HK-2 (cell line): ENCODE measurements around the gene PCNT.

Experiments
- DNase-seq: peaks from one replicate; pipeline ENCODE4 v3.0.0-alpha.2; 2018; ENCODE audit not compliant: unreplicated experiment

The PCNT gene

GRCh38 chr21:46329796-46330195 is 5.8 kb downstream of the PCNT start:
- no peak for DNase-seq

- no peak for DNase-seq
Observed at GRCh38 chr21:46334351-46335140, 10.6 kb downstream of the PCNT start.

DNA sequence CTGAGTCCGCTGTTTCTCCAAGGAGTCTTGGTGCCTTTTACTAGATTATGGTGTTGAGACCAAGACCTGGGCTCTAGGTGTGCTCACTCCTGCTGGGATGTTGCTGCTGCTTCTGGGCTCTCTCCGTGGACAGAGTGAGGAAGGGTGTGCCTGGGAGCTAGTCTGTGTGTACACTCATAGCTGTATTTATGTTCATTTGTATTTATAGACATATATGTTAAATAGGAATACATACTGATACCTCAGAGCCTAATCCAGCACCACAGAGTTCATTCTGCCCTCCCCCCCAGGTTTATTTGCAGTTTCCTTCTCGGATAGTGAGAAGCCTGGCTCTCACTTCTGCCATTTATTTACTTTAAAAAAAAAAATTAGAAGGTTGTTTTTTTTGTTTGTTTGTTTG is 12.6 kb downstream of the PCNT start:
- DNase-seq, result no peak

DNA sequence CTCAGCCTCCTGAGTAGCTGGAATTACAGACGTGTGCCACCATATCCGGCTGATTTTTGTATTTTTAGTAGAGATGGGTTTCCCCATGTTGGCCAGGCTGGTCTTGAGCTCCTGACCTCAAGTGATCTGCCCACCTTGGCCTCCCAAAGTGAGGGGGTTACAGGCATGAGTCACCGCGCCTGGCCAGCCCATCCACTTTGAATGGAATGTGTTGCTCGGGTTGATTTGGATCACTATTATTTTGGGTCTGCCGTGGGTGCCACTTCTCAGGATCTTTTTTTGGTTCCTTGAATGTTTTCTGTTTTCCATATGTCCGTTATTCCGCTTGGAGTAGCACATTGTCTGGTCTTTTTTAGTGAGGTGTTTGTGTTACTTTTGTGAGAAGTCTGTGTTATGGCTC is 17.0 kb downstream of the PCNT start:
- DNase-seq, result no peak

- DNase-seq, result no peak
Observed at GRCh38 chr21:46344219-46344915, 20.4 kb downstream of the PCNT start.

DNA sequence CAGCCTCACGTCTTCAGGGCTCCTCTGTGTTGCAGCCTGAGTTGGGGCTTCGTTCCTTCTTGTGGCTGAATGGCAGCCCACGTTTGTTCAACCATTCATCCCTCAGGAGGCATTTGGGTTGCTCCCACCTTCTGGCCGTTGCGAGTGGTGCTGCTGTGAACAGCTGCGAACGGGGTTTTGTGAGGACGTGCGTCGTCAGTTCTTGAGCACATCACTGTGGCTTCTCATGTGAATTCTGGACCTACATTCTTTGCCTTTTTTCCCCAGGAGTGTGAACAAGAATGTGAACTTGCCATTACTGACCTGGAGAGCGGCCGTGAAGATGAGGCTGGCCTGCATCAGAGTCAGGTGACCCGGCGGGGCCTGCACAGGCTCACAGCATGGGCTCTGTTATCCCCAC is 21.9 kb downstream of the PCNT start:
- DNase-seq, result no peak

DNA sequence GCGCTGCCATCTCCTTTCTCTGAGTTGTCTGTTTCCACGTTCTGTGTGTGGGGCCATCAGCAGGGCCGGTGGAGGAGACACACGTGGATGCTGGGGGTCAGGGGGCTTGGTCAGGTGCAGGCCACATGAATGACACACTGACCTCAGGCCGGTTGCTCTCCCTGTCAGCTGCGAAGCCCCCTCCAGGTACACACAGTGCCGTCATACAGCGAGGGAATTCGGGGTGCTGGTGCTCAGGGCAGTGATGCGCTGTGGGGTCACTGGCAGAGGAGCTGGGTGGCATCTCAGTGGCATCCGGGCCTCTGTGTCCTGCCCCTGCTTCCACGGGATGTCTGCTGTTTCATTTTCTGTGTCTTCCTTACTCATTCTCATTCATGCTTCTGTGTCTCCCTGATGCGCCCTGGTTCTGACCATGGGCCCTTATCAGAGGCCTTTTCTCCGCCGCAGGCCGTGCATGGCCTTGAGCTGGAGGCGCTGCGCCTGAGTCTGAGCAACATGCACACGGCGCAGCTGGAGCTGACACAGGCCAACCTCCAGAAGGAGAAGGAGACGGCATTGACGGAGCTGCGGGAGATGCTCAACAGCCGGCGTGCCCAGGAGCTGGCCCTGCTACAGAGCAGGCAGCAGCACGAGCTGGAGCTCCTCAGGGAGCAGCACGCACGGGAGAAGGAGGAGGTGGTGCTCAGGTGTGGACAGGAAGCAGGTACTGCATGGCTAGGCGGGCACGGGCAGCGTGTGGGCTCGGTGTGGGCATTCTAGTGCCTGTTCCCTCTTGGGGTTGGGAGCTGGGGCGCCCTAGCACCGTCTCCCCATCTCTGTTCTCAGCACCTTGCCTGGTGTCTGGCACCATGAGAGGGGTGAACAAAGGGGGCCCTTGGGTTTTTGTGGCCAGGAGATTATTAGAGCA is 22.6 kb downstream of the PCNT start:
- no peak for DNase-seq

GRCh38 chr21:46347203-46347550 is 23.2 kb downstream of the PCNT start:
- DNase-seq, result no peak

DNA sequence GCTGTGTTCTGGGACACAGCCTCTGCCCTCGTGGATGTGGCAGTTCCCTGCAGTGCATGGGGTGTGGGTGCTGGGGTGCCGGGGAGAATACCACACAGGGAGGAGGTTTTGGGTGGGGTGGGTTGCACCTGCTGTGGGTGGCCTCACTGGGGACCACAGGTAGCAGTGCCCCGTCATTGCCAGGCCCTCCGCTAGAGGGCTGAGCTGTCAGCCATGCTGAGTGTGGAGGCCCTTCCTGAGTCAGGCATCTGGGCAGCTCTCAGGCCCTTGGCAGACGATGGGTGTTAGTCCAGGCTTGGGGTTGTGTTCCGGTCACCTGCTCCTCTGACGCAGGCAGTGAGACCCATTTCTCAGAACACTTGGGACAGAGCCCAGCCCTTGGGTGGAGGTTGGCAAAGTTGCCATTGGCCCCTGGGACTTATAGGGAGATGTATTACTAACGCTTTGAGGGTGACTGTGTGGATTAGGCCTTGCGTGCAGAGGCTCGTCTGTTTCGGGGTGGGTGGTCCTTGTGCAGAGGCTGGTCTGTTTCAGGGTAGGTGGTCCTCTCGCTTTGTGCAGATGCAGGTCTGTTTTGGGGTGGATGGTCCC is 23.9 kb downstream of the PCNT start:
- DNase-seq, result no peak

DNA sequence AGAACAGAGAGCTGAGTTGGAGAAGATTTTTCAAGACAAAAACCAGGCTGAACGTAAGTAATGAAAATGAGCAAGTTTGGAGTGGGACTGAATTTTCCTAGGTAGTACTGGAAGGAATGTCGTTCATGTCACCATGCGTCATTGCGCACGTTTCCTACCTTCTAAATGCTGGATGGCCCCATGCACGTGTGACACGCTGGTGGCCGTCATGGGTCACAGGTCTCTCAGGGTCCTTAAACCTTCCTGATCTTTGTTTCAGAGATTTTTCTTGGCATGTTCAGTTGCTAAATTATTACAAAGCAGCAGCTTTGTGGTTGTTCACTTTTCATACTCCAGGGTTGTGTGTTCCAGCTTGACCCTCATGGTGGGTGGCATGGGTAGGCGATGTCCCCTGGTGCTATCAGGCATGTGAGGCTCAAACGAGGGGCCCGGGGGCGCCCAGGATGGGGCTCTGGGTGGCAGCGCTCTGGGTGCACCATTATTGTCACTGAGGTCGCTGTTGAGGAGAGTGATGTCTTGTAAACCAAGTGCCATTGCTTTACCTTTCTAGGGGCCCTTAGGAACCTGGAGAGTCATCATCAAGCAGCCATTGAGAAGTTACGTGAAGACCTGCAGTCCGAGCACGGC is 25.3 kb downstream of the PCNT start:
- no peak for DNase-seq

DNA sequence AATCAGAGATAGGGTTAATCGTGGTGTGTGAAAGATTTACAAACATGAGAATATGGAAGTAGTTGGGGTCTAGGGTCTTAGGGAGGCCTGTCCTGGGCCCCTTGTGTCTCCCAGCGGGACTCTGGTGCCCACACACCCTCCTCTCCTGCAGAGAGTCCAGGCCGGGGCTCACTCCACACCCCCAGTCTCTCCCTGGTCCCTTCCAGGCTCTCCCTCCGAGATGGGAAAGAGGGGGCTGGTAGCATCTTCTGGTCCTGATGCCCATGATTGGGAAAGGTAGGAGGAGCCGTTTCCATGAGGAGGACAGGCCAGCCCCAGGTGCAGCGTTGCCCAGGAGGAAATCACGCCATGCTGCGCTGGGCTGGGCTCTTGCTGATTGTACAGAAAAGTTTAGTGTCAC is 26.6 kb downstream of the PCNT start:
- DNase-seq, result no peak

- DNase-seq, result no peak
Observed at GRCh38 chr21:46350981-46351380, 27.0 kb downstream of the PCNT start.

GRCh38 chr21:46351476-46352163 is 27.7 kb downstream of the PCNT start:
- DNase-seq, result no peak

DNA sequence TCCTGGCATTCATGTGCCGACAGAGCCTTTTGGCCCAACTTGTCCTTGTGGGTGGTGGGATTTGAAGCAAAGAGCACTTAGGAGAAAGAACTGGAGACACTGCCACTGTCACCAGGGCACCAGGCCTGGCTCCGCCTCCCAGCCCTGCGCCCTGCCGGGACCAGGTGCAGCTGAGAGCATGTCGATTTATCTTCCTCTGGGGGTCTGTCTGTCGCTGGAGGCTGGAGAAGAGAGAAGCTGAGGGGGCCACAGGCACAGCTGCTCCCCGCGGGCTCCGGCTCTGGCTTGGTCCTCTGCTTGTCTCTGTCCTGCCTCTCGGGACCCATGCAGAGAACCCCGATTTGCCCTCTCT is 28.2 kb downstream of the PCNT start:
- DNase-seq, result no peak

DNA sequence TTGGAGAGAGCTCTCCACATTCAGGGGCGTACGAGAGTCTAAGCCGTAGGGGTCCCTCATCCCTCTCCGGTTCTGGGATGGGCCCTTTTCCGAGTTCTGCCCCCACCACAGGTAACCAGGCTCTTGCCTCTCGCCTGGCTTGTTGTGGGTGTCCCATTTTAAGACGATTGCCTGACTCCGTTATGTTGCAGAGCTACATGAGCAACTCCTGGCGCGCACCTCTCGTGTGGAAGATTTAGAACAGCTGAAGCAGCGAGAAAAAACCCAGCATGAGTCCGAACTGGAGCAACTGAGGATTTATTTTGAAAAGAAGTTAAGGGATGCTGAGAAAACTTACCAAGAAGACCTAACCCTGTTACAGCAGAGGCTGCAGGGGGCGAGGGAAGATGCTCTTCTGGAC is 29.0 kb downstream of the PCNT start:
- DNase-seq, result no peak

DNA sequence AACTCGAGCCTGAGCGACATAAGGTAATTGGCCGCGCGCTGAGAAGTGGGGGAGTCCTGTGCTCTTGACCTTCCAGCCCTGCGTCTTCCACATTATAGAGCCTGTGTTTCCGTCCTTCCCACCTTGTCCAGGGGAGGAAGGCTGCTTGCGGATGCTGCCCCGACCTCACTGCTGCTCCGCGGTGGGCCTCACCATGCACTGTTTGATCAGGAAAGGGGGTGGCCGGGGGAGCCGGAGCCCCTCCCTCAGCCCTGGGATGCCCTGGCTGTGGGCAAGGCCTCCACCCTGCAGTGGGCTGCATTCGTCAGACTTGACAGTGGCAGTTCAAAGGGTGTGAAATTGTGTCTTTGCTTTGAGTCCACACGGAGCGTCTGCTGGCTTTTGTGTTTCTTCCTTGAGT is 30.1 kb downstream of the PCNT start:
- DNase-seq, result no peak

- DNase-seq, result no peak
Observed at GRCh38 chr21:46354518-46354917, 30.6 kb downstream of the PCNT start.

DNA sequence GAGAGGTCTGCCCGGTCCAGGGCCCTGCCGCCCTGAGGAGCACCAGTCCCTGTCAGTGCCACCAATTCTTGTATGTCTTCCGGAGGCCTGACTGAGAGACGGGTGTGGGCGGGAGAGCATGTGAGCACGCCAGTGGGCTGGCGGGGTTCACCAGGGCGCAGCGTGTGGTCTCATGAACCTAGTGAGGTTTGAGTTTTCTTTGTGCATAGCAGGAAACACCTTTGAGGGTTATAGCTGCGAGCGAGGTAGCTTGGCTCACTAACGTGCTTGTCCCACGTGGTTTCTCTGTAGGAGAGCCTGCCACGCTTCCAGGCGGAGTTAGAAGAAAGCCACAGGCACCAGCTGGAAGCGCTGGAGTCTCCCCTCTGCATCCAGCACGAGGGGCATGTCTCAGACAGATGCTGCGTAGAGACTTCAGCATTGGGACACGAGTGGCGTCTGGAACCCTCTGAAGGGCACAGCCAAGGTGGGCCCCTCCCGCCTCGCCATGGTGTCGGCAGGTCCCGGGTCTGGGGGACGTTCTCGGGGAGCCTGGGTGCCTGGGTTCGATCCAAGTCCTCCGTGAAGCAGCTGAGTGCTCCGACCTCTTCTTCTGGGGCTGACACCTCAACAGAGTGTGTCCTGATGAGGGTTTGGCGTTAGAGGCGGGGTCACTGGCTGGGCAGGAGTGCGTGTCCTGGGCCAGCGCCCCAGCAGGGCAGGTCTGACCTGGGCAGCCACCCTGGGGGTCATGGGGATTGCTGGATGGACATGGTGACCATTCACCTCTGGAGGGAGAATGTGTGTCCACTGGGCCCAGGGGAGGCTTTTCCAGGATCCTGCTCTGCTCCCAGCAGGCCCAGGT is 31.4 kb downstream of the PCNT start:
- DNase-seq, result no peak

DNA sequence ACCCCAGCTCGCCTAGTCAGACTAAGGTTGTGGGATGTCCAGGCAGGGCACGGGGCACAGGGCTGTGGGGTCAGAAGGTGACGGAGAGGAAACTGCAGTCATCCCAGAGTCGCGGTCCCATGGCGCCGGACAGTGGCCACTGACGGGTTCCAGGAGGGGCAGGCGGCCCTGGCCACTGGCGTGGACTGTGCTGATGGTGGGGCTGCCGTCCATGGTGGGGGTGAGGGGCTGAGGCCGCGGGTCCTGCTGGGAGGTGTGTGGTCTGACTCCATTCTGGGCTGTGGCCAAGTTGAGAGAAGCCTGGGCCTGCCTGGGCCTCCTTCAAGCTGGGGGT is 32.0 kb downstream of the PCNT start:
- DNase-seq, result no peak
